ENCODE results near the gene GHRL. TPM values are rescaled to one million over a fixed set of nuclear protein-coding genes. Genes with fewer than 3 reads are reported as not detected.

Gene GHRL
- polyA plus RNA-seq, 10 donors = 0.33 to 1.3 (median 0.51) TPM; not detected in 1

GRCh38 chr3:10247679-10248183 is 45.0 kb downstream of the GHRL start:
- DNase-seq = no peak

GRCh38 chr3:10245081-10245712 is 47.5 kb downstream of the GHRL start:
- DNase-seq = no peak

- DNase-seq = no peak
Measured at GRCh38 chr3:10244009-10244408, 48.7 kb downstream of the GHRL start.

DNA sequence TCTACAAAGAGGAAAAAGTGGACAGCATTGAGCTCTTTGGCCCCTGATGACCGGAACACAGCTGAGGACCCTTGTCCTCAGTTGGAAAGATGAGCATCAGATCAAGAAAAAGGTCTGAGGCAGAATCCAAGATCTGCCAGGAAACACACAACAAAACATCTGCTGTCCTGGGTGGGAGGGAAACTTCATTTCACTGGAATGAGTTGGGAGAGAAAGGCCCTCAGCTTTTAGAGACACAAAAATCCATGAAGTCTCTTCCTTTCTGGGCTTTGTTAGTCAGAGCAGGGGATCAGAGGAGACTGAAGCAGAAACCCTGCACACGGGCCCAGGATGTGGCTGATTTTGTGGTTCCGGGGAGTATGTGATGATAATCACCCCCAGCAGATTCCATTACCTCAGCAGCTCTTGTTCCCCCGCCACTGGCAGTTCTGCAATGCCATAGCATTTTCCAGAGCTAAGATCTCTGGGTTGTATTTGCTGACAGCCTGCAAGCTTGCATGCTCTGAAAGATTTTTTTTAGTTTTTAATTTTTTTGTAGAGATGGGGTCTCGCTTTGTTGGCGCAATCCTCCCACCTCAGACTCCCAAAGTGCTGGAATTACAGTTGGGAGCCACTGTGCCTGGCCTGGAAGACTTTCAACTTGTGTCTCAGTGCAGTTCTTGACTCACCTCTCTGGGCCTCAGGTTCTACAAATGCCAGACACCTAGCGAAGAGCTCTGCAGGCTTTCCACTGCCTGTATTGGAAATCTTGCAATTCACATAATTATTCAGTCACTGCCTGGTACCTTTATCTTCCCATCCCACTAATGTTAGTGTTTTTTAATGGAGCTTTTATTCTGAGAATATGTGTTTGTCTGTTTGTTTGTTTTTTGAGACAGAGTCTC is 50.3 kb downstream of the GHRL start:
- DNase-seq = peak; percentile 35 to 67 (median 47)

GRCh38 chr3:10240799-10241198 is 51.9 kb downstream of the GHRL start:
- no peak for DNase-seq

DNA sequence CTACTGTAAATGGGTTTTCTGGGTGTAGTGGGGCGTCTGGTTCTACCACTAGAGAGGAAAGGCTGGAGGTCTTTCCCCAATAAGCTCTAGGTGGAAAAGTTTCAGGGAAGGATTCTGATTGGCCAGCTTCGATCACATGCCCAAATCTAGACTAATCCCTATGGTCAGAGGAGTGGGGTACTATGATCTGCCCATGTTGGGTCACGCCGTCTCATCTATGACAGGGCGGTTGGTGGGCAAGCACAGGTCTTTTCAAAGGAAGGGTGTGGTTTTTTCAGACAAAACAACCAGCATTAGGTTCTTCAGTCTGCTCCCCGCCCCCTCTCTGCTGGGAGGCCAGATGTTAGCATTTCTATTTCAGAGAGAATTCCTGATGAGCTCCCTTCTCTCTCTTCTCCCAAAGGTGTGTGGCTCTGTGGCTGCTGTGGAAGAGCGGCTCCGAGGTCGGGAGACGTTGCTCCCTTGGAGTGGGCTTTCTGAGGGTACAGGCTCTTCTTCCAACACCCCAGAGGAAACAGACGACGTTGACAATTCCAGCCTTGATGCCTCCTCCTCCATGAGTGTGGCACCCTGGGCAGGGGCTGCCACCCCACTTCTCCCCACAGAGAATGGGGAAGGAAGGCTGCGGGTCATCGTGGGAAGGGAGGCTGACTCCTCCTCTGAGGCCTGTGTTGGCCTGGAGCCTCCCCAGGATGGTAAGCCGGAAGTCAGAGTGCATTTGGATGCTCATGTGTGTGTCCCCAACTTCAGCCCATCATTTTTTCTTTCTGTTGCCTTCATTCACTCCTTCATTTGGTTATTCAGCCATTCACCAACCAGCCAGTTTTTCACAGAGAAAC is 54.2 kb downstream of the GHRL start:
- DNase-seq = no peak

Other genes starting within 250 kb of the GHRL start
- not detected for gene FANCD2OS, start 184.7 kb downstream of the GHRL start, polyA plus RNA-seq (ENCODE audit: insufficient read length in 10 of 10)
- gene BRK1, start 177.3 kb downstream of the GHRL start, polyA plus RNA-seq (ENCODE audit: insufficient read length in 10 of 10) = 100 to 1,000 TPM; 119 to 163 (median 143) TPM
- 10 to 100 TPM; 41.0 to 53.0 (median 44.5) TPM for gene VHL, start 151.2 kb downstream of the GHRL start, polyA plus RNA-seq (ENCODE audit: insufficient read length in 10 of 10)
- gene IRAK2, start 128.0 kb downstream of the GHRL start, polyA plus RNA-seq (ENCODE audit: insufficient read length in 10 of 10) = under 1 TPM; 0.51 to 0.83 (median 0.71) TPM
- 10 to 100 TPM; 17.1 to 25.5 (median 20.2) TPM for gene TATDN2, start 44.5 kb downstream of the GHRL start, polyA plus RNA-seq (ENCODE audit: insufficient read length in 10 of 10)
- 100 to 1,000 TPM in 6 of 10 donors, 10 to 100 TPM in 4; 94.5 to 129 (median 105) TPM for gene SEC13, start 28.2 kb upstream of the GHRL start, polyA plus RNA-seq (ENCODE audit: insufficient read length in 10 of 10)
- gene ATP2B2, start 212.6 kb upstream of the GHRL start, polyA plus RNA-seq (ENCODE audit: insufficient read length in 10 of 10) = 1 to 10 TPM in 9 of 10 donors, under 1 TPM in 1; 0.53 to 9.3 (median 5.6) TPM